Neural crest cell (in vitro differentiated cells): Measurements from ENCODE around the gene ANKRD28. TPM values are rescaled to one million over a fixed set of nuclear protein-coding genes. Genes with fewer than 3 reads are reported as not detected.

Source experiments
- DNase-seq: peaks from one replicate; pipeline ENCODE4 v3.0.0; 2021; ENCODE audit warnings: low read depth, mixed read lengths, low spot score
- H3K27ac Mint-ChIP-seq: one replicate; pipeline ENCODE4 v1.8.0; 2021; ENCODE audit warnings: mild to moderate bottlenecking, mixed read lengths; ENCODE audit not compliant: unreplicated experiment
- H3K27me3 Mint-ChIP-seq: 2 replicates; pipeline ENCODE4 v1.8.0; 2021; ENCODE audit warnings: low read depth, mild to moderate bottlenecking, mixed read lengths
- H3K36me3 Mint-ChIP-seq: 2 replicates; pipeline ENCODE4 v1.8.0; 2021; ENCODE audit warnings: low read depth, mild to moderate bottlenecking, mixed read lengths
- H3K4me1 Mint-ChIP-seq: 2 replicates; pipeline ENCODE4 v1.8.0; 2021; ENCODE audit warnings: mixed read lengths
- H3K4me3 Mint-ChIP-seq: one replicate; pipeline ENCODE4 v1.8.0; 2021; ENCODE audit warnings: mild to moderate bottlenecking, mixed read lengths
- H3K9me3 Mint-ChIP-seq: 2 replicates; pipeline ENCODE4 v1.8.0; 2021; ENCODE audit warnings: mixed read lengths
- CTCF ChIP-seq: fragments of 200-600 bp; sonication (generic); conservative IDR thresholded peaks from 2 replicates; pipeline ENCODE4 v1.5.0; 2021; ENCODE audit warnings: antibody characterized with exemption, mild to moderate bottlenecking
- total RNA-seq: library from RNA; stranded (reverse); gene quantifications from 2 replicates; pipeline ENCODE4 v1.2.1, GENCODE V29; 2021

The ANKRD28 gene
- total RNA-seq, 1 donor from 2014 or later: 34.6 TPM

- Mint-ChIP-seq H3K27me3 (no peaks in the 10 kb centered on the region), H3K36me3 (peaks cover 42% of the 10 kb centered on the region), H3K4me1 (peaks cover 3% of the 10 kb centered on the region), H3K27ac (no peak overlapping the region), H3K9me3 (peaks cover 22% of the 10 kb centered on the region), H3K4me3 (no peak overlapping the region)
- no peak for DNase-seq
- no peak for TF ChIP-seq CTCF
Observed at GRCh38 chr3:15665510-15666150, 132.1 kb downstream of the ANKRD28 start.

- no peak for TF ChIP-seq CTCF
- Mint-ChIP-seq H3K27me3 (no peaks in the 10 kb centered on the region), H3K9me3 (peaks cover 24% of the 10 kb centered on the region), H3K27ac (peak overlapping the region; percentile 37), H3K4me3 (no peak overlapping the region), H3K36me3 (peaks cover 37% of the 10 kb centered on the region), H3K4me1 (peaks cover 3% of the 10 kb centered on the region)
- DNase-seq: no peak
Observed at GRCh38 chr3:15664144-15664543, 133.6 kb downstream of the ANKRD28 start.

- TF ChIP-seq CTCF: no peak
- peaks cover 30% of the 10 kb centered on the region for H3K9me3 Mint-ChIP-seq
- no peak overlapping the region for H3K4me3 Mint-ChIP-seq
- H3K4me1 Mint-ChIP-seq: peaks cover 3% of the 10 kb centered on the region
- H3K27ac Mint-ChIP-seq: no peak overlapping the region
- DNase-seq: no peak
- peaks cover 26% of the 10 kb centered on the region for H3K36me3 Mint-ChIP-seq
- H3K27me3 Mint-ChIP-seq: no peaks in the 10 kb centered on the region
Observed at GRCh38 chr3:15660055-15660935, 137.5 kb downstream of the ANKRD28 start.

- H3K4me1 Mint-ChIP-seq: peaks cover 10% of the 10 kb centered on the region
- no peaks in the 10 kb centered on the region for H3K27me3 Mint-ChIP-seq
- DNase-seq: no peak
- no peak for TF ChIP-seq CTCF
- H3K4me3 Mint-ChIP-seq: no peak overlapping the region
- no peak overlapping the region for H3K27ac Mint-ChIP-seq
- peaks cover 25% of the 10 kb centered on the region for H3K36me3 Mint-ChIP-seq
- H3K9me3 Mint-ChIP-seq: peaks cover 26% of the 10 kb centered on the region
Observed at GRCh38 chr3:15659254-15659975, 138.4 kb downstream of the ANKRD28 start.

GRCh38 chr3:15657016-15657415 lies 140.8 kb downstream of the ANKRD28 start:
- no peak for TF ChIP-seq CTCF
- no peak for DNase-seq
- H3K9me3 Mint-ChIP-seq: peaks cover 16% of the 10 kb centered on the region
- H3K27me3 Mint-ChIP-seq: no peaks in the 10 kb centered on the region
- H3K4me1 Mint-ChIP-seq: peaks cover 12% of the 10 kb centered on the region
- H3K36me3 Mint-ChIP-seq: peaks cover 16% of the 10 kb centered on the region
- no peak overlapping the region for H3K27ac Mint-ChIP-seq
- no peak overlapping the region for H3K4me3 Mint-ChIP-seq
